ENCODE measurements around the gene EEIG2.

The EEIG2 gene

DNA sequence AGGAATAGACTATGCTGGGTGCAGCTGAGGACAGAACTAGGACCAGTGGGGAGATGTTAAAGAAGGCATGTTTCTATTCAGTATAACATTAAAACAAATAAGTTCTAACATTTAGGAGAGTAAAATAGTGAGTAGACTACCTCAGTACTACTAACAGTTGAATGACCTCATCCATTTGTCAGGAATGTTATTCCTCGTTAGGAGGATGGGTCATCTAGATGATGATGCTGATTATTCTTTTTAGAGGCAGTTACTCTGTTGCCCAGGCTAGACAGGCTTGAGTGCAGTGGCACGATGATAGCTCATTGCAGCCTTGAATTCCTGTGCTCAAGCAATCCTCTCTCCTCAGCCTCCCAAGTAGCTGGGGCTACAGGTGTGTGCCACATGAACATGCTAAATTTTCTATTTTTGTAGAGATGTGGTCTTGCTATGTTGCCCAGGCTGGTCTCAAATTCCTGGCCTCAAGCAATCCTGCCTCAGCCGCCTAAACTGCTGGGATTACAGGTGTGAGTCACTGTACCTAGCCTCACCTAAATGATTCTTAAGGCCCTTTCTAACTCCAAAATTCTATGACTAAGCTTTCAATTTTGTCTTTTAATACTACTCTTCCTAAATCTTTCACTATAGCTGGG, 9.3 kb downstream of the EEIG2 start:
- TF ChIP-seq, protein P1, sequence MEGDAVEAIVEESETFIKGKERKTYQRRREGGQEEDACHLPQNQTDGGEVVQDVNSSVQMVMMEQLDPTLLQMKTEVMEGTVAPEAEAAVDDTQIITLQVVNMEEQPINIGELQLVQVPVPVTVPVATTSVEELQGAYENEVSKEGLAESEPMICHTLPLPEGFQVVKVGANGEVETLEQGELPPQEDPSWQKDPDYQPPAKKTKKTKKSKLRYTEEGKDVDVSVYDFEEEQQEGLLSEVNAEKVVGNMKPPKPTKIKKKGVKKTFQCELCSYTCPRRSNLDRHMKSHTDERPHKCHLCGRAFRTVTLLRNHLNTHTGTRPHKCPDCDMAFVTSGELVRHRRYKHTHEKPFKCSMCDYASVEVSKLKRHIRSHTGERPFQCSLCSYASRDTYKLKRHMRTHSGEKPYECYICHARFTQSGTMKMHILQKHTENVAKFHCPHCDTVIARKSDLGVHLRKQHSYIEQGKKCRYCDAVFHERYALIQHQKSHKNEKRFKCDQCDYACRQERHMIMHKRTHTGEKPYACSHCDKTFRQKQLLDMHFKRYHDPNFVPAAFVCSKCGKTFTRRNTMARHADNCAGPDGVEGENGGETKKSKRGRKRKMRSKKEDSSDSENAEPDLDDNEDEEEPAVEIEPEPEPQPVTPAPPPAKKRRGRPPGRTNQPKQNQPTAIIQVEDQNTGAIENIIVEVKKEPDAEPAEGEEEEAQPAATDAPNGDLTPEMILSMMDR (IDR thresholded peaks at IDR 0.05; ENCODE audit: low read depth, low read length), result no peak
- H3K4me3 ChIP-seq (replicated peaks in 1 of 2; ENCODE audit: low read depth in 2 of 2, low read length in 2 of 2), result no peak overlapping the region
- no peak for DNase-seq (ENCODE audit: low read depth in 2 of 2)

DNA sequence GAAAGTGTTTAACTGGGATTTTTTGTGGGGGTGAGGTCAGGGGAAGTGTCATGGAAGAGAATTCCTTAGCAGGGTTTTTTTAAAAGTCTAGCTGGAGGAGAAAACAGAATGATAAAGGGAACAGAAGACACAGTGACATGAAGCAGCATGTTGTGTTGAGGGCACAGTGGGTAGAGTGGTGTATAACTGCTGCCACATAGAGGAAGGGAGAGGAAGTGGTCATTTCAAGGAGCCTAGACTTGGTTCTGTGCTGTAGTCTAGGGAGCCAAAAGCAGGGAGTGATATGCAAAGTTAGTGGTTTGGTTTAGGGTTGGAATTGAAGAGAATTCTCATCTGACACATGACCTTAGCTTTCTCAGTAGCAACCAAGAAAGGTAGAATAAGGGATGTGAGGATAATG, 10.2 kb downstream of the EEIG2 start:
- TF ChIP-seq, protein P1 (IDR thresholded peaks at IDR 0.05; ENCODE audit: low read depth, low read length), result peak; percentile 47
- DNase-seq (ENCODE audit: low read depth in 2 of 2), result peak; percentile 39 to 47
- H3K4me3 ChIP-seq (replicated peaks in 1 of 2; ENCODE audit: low read depth in 2 of 2, low read length in 2 of 2), result no peak overlapping the region

GRCh38 chr1:108570998-108571401, 11.1 kb downstream of the EEIG2 start:
- H3K4me3 ChIP-seq (replicated peaks in 1 of 2; ENCODE audit: low read depth in 2 of 2, low read length in 2 of 2), result no peak overlapping the region

GRCh38 chr1:108572182-108572581, 12.3 kb downstream of the EEIG2 start:
- DNase-seq (ENCODE audit: low read depth in 2 of 2), result no peak
- TF ChIP-seq, protein P1 (IDR thresholded peaks at IDR 0.05; ENCODE audit: low read depth, low read length), result no peak
- no peak overlapping the region for H3K4me3 ChIP-seq (replicated peaks in 1 of 2; ENCODE audit: low read depth in 2 of 2, low read length in 2 of 2)

More at GRCh38 chr1:108570998-108571401, 11.1 kb downstream of the EEIG2 start:
- TF ChIP-seq, protein P1 (IDR thresholded peaks at IDR 0.05; ENCODE audit: low read depth, low read length), result no peak
- no peak for DNase-seq (ENCODE audit: low read depth in 2 of 2)

DNA sequence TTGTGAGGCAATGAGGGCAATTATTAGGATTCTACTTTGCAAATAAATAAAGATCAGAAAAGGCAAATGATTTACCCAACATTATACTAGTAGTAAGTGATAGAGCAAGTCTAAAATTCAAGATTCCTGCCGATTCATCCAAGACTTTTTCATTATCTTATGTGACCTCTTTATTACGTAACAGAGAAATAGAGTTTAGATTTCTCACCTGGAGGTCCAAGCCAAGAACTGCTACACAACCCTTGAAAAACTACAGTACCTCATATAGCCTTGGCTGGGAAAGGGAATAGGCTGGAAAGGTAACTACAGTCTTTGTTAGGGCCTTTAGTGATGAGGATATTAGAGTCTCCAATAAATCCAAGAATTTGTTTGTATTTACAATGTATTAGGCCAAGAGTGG, 13.3 kb downstream of the EEIG2 start:
- TF ChIP-seq, protein P1 (IDR thresholded peaks at IDR 0.05; ENCODE audit: low read depth, low read length), result no peak
- DNase-seq (ENCODE audit: low read depth in 2 of 2), result no peak

DNA sequence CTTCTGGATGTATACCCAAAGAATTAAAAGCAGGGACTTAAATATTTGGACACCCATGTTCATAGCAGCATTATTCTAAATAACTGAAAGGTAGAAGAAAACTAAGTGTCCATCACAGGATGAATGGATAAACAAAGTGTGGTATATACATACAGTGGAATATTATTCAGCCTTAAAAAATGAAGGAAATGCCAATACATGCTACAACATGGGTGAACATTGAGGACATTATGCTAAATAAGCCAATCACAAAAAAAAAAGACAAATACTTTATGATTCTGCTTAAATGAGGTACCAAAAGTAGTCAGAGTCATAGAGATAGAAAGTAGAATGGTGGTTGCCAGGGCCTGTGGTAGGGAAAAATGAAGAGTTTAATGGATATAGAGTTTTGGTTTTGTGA, 14.1 kb downstream of the EEIG2 start:
- TF ChIP-seq, protein P1 (IDR thresholded peaks at IDR 0.05; ENCODE audit: low read depth, low read length), result no peak
- no peak for DNase-seq (ENCODE audit: low read depth in 2 of 2)
- H3K4me3 ChIP-seq (replicated peaks in 1 of 2; ENCODE audit: low read depth in 2 of 2, low read length in 2 of 2), result no peak overlapping the region

More for the DNA sequence above, 13.3 kb downstream of the EEIG2 start:
- no peak overlapping the region for H3K4me3 ChIP-seq (replicated peaks in 1 of 2; ENCODE audit: low read depth in 2 of 2, low read length in 2 of 2)

- peak; percentile 23 to 36 for DNase-seq (ENCODE audit: low read depth in 2 of 2)
- TF ChIP-seq, protein P1 (IDR thresholded peaks at IDR 0.05; ENCODE audit: low read depth, low read length), result no peak
- H3K4me3 ChIP-seq (replicated peaks in 1 of 2; ENCODE audit: low read depth in 2 of 2, low read length in 2 of 2), result no peak overlapping the region
Measured at GRCh38 chr1:108575375-108575774, 15.5 kb downstream of the EEIG2 start.

Data from cardiac fibroblast (primary cell).